GM12874 (cell line): ENCODE results near the gene SETD3.

Experiments
- TF ChIP-seq, protein P1 (sequence below): IDR thresholded peaks from 2 replicates; pipeline ENCODE4 v1.5.1; 2011; ENCODE audit warnings: low read depth, mild to moderate bottlenecking, control low read depth, low read length, moderate library complexity; ENCODE audit not compliant: insufficient read depth

Gene SETD3

DNA sequence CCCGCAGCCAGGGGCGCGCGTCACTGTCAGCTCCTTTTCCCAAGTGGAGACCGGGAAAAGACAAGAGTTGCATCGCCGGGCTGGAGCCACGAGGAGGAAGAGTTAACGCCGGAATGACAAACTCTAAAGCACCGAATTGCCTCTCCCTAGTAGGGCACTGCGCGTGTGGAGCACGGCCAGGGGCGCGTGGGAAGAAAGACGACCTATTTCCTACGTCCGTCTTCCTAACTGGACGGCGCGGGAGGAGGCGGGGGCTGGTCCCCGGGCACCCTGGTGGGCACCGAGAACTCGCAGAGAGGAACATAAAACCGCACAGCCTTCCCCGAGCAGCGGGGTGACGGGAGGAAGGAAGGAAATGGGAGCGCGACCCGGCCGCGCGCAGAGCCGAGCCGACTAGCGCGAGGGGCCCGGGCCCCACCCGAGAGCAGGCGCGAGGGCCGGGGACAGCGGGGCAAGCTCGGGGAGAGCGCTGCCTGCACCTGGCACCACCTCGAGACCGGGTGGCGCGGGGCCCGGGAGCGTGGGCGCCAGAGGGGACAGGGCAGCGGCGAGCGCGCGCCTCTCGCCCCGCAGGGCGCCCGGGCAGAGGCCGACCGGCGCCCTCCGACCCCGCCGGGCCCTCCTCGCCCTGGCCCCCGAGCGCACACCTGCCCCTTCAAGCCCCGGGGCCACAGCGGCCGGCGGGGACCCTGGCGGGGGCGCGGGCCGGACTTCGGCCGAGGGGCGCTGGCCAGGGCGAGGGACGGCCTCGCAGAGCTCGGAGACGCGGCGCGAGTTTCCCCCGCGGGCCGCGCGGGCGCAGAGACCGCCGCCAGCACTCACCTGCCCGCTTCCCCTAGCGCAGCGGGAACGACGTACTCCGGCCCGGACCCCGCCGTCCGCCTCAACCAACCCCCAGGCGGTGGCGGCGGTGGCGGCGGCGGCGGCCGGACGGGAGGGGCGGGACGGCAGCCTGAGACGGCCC lies at the start of gene SETD3:
Gene SETD3, minus strand, starts transcription at position 954 of the 964 bp plus-strand sequence. CDS start 15,054 bp downstream, outside the sequence.
- TF ChIP-seq, protein P1, sequence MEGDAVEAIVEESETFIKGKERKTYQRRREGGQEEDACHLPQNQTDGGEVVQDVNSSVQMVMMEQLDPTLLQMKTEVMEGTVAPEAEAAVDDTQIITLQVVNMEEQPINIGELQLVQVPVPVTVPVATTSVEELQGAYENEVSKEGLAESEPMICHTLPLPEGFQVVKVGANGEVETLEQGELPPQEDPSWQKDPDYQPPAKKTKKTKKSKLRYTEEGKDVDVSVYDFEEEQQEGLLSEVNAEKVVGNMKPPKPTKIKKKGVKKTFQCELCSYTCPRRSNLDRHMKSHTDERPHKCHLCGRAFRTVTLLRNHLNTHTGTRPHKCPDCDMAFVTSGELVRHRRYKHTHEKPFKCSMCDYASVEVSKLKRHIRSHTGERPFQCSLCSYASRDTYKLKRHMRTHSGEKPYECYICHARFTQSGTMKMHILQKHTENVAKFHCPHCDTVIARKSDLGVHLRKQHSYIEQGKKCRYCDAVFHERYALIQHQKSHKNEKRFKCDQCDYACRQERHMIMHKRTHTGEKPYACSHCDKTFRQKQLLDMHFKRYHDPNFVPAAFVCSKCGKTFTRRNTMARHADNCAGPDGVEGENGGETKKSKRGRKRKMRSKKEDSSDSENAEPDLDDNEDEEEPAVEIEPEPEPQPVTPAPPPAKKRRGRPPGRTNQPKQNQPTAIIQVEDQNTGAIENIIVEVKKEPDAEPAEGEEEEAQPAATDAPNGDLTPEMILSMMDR: no peak

DNA sequence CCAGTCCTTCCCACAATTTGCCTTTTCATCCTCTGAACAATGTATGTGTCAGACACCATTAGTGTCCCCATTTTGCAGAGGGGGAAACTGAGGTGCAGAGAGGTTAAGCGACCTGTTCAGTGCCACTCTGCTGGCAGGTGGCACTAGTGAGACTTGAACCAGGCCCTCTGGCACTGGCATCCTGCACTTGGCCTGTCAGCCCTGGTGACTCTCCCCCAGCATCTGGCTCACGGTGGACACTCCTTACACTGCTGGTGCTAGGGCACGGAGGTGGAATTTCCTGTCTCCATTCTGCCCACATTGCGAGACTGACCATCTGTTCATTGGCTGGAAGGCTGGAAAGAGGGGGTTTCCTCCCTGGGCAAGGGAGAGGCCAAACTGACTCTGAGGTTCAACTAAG lies 49.2 kb upstream of the SETD3 start:
- TF ChIP-seq, protein P1: no peak

DNA sequence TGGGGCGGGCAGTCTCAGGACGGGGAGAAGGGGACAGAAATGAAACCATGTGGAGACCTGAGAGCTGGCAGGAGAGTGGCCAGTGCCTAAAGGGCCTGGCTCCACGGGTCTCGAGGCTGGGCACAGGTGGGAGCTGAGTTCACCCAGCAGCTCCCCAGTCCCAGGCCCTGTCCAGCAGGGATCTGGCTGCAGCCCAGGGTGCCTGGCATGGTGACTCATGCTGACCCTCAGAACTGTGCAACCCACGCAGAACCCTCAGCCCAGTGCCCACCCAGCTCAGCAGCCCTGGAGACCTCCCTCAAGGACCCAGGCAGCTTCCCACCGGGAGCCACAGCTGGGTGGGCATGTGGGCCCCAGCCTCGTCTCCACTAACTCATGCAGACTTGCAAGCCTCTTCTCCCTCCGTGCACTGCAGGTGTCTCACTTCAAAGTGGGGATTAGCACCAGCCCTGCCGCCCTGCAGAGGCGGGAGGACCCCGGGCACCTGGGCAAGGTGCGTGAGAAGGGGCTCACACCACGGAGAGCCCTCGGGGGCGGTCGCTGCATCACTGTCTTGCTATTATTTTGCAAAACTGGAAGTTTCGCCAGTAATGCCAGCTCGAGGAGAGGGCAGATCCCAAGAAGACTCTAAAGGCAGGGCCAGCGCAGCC lies 46.9 kb upstream of the SETD3 start:
- TF ChIP-seq, protein P1: no peak

DNA sequence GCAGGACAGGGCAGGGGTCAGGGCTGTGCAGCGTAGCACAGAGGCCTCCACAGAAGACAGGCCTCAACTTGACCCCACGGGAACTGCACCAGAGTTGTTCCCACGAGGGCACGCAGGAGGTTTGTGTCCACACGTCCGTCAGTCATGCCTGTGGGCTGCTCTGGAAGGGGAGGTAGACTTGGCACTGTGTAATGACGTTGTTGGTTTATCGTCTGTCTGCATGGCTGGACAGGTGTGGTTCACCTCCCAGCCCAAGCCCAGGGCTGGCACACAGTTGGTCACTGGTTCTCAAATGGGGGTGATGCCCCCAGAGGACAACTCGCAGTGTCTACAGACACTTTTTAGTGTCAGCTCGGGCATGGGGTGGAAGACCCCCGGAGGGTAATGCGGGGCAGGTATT lies 46.4 kb upstream of the SETD3 start:
- TF ChIP-seq, protein P1: no peak

DNA sequence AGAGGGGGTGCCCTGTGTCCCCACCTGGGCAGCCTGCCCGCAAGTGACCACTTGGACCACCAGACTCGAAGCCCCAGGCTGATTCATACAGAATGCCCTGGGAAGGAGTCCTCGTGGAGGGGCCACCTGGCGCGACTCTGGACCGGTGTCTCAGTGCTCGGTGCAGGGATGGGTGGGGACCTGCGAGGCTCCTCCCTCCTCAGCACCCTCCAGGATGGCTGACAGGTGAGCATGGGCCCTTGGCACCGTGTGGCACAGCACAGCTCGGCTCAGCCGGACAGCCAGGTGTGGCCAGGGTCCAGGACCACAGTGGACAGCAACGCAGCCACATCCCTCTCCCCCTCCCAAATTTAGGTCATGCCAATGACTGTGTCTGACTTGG lies 45.0 kb upstream of the SETD3 start:
- TF ChIP-seq, protein P1: no peak

DNA sequence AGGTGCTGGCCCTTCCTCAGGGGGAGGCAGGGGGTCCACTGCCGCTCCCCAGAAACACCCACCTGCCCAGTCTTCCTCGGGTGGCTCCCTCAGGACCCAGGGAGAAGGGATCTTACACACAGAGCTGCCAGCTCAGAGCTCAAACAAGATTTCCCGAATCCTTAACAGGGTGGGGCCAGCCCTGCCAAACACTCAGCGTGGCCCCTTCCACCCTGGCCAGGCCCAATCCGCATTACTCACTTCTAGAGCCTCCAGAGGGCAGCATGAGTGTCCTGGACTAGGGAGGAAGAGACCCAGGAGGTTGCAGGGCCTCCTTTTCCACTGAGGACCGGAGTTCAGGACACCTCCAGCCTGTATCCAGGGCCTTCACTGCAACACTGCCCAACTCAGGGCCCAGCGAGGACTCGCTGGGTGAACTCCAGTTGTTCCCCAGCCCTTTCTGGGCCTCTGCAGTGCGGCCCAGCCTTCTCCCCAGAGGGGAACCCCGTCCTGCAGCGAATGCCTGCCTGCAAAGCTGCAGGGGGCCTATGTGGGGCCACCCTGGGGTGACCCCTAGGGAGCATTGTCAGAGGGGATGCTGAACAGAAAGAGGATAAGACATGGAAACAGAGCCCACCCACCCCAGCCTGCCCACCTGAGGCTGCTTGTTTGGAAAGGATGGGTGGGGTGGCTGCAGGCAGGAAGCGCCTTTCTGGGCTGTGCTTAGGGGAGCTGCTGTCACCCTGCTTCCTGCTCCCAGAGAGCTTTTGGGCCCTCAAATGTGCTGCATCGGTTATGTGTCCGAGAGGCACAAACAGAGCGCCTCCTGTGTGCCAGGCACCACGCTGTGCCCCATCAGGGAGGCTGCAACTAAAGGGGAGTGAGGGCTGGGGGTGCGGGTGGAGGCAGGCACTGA lies 44.4 kb upstream of the SETD3 start:
- TF ChIP-seq, protein P1: no peak
